WTC11 (cell line): ENCODE data around the gene PEAR1.

Experiments used
- ATF1 ChIP-seq: sonication (generic); formaldehyde crosslinking; IDR thresholded peaks from 2 replicates; pipeline ENCODE4 v1.8.1; 2023; ENCODE audit warnings: mild to moderate bottlenecking, moderate library complexity, missing genetic modification reagents
- CREB1 ChIP-seq: sonication (generic); formaldehyde crosslinking; IDR thresholded peaks from 2 replicates; pipeline ENCODE4 v1.8.0; 2023; ENCODE audit warnings: mild to moderate bottlenecking, missing genetic modification reagents
- FOXK1 ChIP-seq: sonication (generic); formaldehyde crosslinking; IDR thresholded peaks from 2 replicates; pipeline ENCODE4 v1.8.0; 2022; ENCODE audit warnings: mild to moderate bottlenecking, moderate library complexity, missing genetic modification reagents
- KAT7 ChIP-seq: sonication (generic); formaldehyde crosslinking; IDR thresholded peaks from 2 replicates; pipeline ENCODE4 v1.8.1; 2023; ENCODE audit warnings: missing genetic modification reagents, mild to moderate bottlenecking, borderline replicate concordance
- NR2C2 ChIP-seq: sonication (generic); formaldehyde crosslinking; IDR thresholded peaks from 2 replicates; pipeline ENCODE4 v1.8.0; 2022; ENCODE audit warnings: mild to moderate bottlenecking, missing genetic modification reagents
- ZBTB21 ChIP-seq: sonication (generic); formaldehyde crosslinking; IDR thresholded peaks from 2 replicates; pipeline ENCODE4 v1.8.1; 2023; ENCODE audit warnings: mild to moderate bottlenecking, missing genetic modification reagents, borderline replicate concordance
- ZNF232 ChIP-seq: sonication (generic); formaldehyde crosslinking; IDR thresholded peaks from 2 replicates; pipeline ENCODE4 v1.8.0; 2022; ENCODE audit warnings: mild to moderate bottlenecking, missing genetic modification reagents
- ZNF317 ChIP-seq: sonication (generic); formaldehyde crosslinking; IDR thresholded peaks from 2 replicates; pipeline ENCODE4 v1.8.1; 2023; ENCODE audit warnings: low read depth, mild to moderate bottlenecking, moderate library complexity, missing genetic modification reagents, borderline replicate concordance
- TF ChIP-seq, protein P1 (sequence below): fragments of 200-600 bp; IDR thresholded peaks from 2 replicates; pipeline ENCODE4 v1.8.0; 2022; ENCODE audit warnings: antibody characterized with exemption

DNA sequence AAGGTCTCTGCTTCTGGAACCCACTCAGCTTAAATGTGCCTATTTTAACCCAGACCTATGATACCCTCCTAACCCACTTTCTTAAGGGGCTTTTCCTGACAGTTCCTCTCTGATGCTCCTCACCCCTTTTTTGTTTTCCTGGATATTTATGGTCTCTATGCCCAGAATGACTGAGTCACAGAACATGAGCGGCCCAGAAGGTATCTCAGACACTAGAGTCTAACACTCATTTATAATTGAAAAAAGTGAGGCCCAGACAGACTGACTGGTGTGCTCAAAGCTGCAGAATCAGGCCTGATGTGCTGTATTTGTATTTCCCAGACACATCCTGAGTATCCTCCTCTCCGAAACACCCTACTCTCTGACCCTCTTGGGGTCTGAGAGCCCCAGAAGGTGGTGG, 70.9 kb downstream of the PEAR1 start:
- TF ChIP-seq NR2C2 (CRISPR knock-in tag) (no peak), FOXK1 (CRISPR knock-in tag) (no peak), ATF1 (CRISPR knock-in tag) (no peak), ZNF232 (CRISPR knock-in tag) (no peak), ZBTB21 (CRISPR knock-in tag) (no peak), KAT7 (no peak), CREB1 (no peak), ZNF317 (CRISPR knock-in tag) (no peak)
- TF ChIP-seq, protein P1, sequence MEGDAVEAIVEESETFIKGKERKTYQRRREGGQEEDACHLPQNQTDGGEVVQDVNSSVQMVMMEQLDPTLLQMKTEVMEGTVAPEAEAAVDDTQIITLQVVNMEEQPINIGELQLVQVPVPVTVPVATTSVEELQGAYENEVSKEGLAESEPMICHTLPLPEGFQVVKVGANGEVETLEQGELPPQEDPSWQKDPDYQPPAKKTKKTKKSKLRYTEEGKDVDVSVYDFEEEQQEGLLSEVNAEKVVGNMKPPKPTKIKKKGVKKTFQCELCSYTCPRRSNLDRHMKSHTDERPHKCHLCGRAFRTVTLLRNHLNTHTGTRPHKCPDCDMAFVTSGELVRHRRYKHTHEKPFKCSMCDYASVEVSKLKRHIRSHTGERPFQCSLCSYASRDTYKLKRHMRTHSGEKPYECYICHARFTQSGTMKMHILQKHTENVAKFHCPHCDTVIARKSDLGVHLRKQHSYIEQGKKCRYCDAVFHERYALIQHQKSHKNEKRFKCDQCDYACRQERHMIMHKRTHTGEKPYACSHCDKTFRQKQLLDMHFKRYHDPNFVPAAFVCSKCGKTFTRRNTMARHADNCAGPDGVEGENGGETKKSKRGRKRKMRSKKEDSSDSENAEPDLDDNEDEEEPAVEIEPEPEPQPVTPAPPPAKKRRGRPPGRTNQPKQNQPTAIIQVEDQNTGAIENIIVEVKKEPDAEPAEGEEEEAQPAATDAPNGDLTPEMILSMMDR = no peak
